ENCODE data around the gene EXOC6.
A peak's percentile ranks its signal among the peaks of the same experiment; 100 is the strongest.

EXOC6 gene

GRCh38 chr10:93063144-93063976, 215.0 kb downstream of the EXOC6 start:
- no peak overlapping the region for H3K23ac ChIP-seq (ENCODE audit: low read length)
- WGBS (ENCODE audit: extremely low coverage, insufficient coverage, insufficient read length), result no CpG with 5 or more reads among the region's 43 CpGs
- peak overlapping the region; percentile 66 for H3K4me2 ChIP-seq (ENCODE audit: low read length)
- no peak overlapping the region for H4K91ac ChIP-seq (ENCODE audit: low read depth, low read length)
- H2AFZ ChIP-seq (ENCODE audit: insufficient read depth, low read length, poor library complexity), result peak overlapping the region; percentile 52
- H3K27ac ChIP-seq (ENCODE audit: low read depth, low read length), result no peak overlapping the region
- peaks cover 0 to 2% of the 10 kb centered on the region in 2 experiments for H3K36me3 ChIP-seq (ENCODE audit: control insufficient read depth in 1 of 2, insufficient read depth in 2 of 2, low read length in 2 of 2)
- no peak overlapping the region for H2BK120ac ChIP-seq (ENCODE audit: insufficient read depth, low read length, poor library complexity)
- no peaks in the 10 kb centered on the region for H3K79me2 ChIP-seq (ENCODE audit: control insufficient read depth, insufficient read depth, low read length, poor library complexity)
- H3K14ac ChIP-seq (ENCODE audit: low read length), result no peak overlapping the region
- H3K9ac ChIP-seq (ENCODE audit: low read length), result no peak overlapping the region
- H3K4ac ChIP-seq (ENCODE audit: low read depth, low read length), result no peak overlapping the region
- DNase-seq, result no peak
- no peak overlapping the region for H2AK5ac ChIP-seq (ENCODE audit: low read length)
- H4K12ac ChIP-seq (ENCODE audit: low read depth, low read length), result no peak overlapping the region
- H3K9me3 ChIP-seq (ENCODE audit: insufficient read depth, low read depth, low read length), result peaks cover 9% of the 10 kb centered on the region
- peak overlapping the region; percentile 18 for H4K8ac ChIP-seq (ENCODE audit: low read depth, low read length)
- H3K27me3 ChIP-seq (ENCODE audit: insufficient read depth, low read length), result peaks cover 87% of the 10 kb centered on the region
- H2BK5ac ChIP-seq (ENCODE audit: low read depth, low read length, poor library complexity), result no peak overlapping the region
- peaks cover 22 to 30% of the 10 kb centered on the region in 2 experiments for H3K4me1 ChIP-seq (ENCODE audit: control insufficient read depth in 1 of 2, insufficient read depth in 2 of 2, low read length in 2 of 2)
- peak overlapping the region; percentile 38 for H3K4me3 ChIP-seq (ENCODE audit: low read depth, low read length)
- no peak overlapping the region for H3K18ac ChIP-seq (ENCODE audit: low read length)
- peak overlapping the region; percentile 5 for H2BK12ac ChIP-seq (ENCODE audit: low read length)
- H3K79me1 ChIP-seq (ENCODE audit: low read length), result no peaks in the 10 kb centered on the region

- Histone ChIP-seq H2AFZ (ENCODE audit: insufficient read depth, low read length, poor library complexity) (no peak overlapping the region), H2BK5ac (ENCODE audit: low read depth, low read length, poor library complexity) (no peak overlapping the region), H2AK5ac (ENCODE audit: low read length) (no peak overlapping the region), H3K14ac (ENCODE audit: low read length) (no peak overlapping the region), H3K27ac (ENCODE audit: low read depth, low read length) (no peak overlapping the region), H3K4me2 (ENCODE audit: low read length) (no peak overlapping the region), H3K9me3 (ENCODE audit: insufficient read depth, low read depth, low read length) (peaks cover 9% of the 10 kb centered on the region), H3K79me1 (ENCODE audit: low read length) (no peaks in the 10 kb centered on the region), H2BK120ac (ENCODE audit: insufficient read depth, low read length, poor library complexity) (no peak overlapping the region), H3K4me3 (ENCODE audit: low read depth, low read length) (no peak overlapping the region), H3K27me3 (ENCODE audit: insufficient read depth, low read length) (peaks cover 94% of the 10 kb centered on the region), H3K36me3 (ENCODE audit: control insufficient read depth in 1 of 2, insufficient read depth in 2 of 2, low read length in 2 of 2) (peaks cover 0 to 2% of the 10 kb centered on the region in 2 experiments), H3K23ac (ENCODE audit: low read length) (no peak overlapping the region), H3K9ac (ENCODE audit: low read length) (no peak overlapping the region), H4K91ac (ENCODE audit: low read depth, low read length) (no peak overlapping the region), H3K79me2 (ENCODE audit: control insufficient read depth, insufficient read depth, low read length, poor library complexity) (no peaks in the 10 kb centered on the region), H3K18ac (ENCODE audit: low read length) (no peak overlapping the region), H3K4me1 (ENCODE audit: control insufficient read depth in 1 of 2, insufficient read depth in 2 of 2, low read length in 2 of 2) (peaks cover 22 to 35% of the 10 kb centered on the region in 2 experiments), H4K12ac (ENCODE audit: low read depth, low read length) (no peak overlapping the region), H2BK12ac (ENCODE audit: low read length) (no peak overlapping the region), H3K4ac (ENCODE audit: low read depth, low read length) (no peak overlapping the region), H4K8ac (ENCODE audit: low read depth, low read length) (no peak overlapping the region)
- no CpG with 5 or more reads among the region's 9 CpGs for WGBS (ENCODE audit: extremely low coverage, insufficient coverage, insufficient read length)
- no peak for DNase-seq
Measured at GRCh38 chr10:93063977-93064660, 215.8 kb downstream of the EXOC6 start.

GRCh38 chr10:93064874-93065660, 216.7 kb downstream of the EXOC6 start:
- Histone ChIP-seq H3K4me2 (ENCODE audit: low read length) (no peak overlapping the region), H3K27ac (ENCODE audit: low read depth, low read length) (no peak overlapping the region), H3K18ac (ENCODE audit: low read length) (no peak overlapping the region), H3K79me2 (ENCODE audit: control insufficient read depth, insufficient read depth, low read length, poor library complexity) (no peaks in the 10 kb centered on the region), H3K14ac (ENCODE audit: low read length) (no peak overlapping the region), H3K79me1 (ENCODE audit: low read length) (no peaks in the 10 kb centered on the region), H3K4me3 (ENCODE audit: low read depth, low read length) (no peak overlapping the region), H3K27me3 (ENCODE audit: insufficient read depth, low read length) (peaks cover 97% of the 10 kb centered on the region), H2AFZ (ENCODE audit: insufficient read depth, low read length, poor library complexity) (no peak overlapping the region), H2BK12ac (ENCODE audit: low read length) (no peak overlapping the region), H3K4me1 (ENCODE audit: control insufficient read depth in 1 of 2, insufficient read depth in 2 of 2, low read length in 2 of 2) (peaks cover 22 to 34% of the 10 kb centered on the region in 2 experiments), H2AK5ac (ENCODE audit: low read length) (no peak overlapping the region), H2BK120ac (ENCODE audit: insufficient read depth, low read length, poor library complexity) (no peak overlapping the region), H3K9ac (ENCODE audit: low read length) (no peak overlapping the region), H3K36me3 (ENCODE audit: control insufficient read depth in 1 of 2, insufficient read depth in 2 of 2, low read length in 2 of 2) (no peaks in the 10 kb centered on the region), H4K12ac (ENCODE audit: low read depth, low read length) (no peak overlapping the region), H3K9me3 (ENCODE audit: insufficient read depth, low read depth, low read length) (peaks cover 9% of the 10 kb centered on the region), H3K4ac (ENCODE audit: low read depth, low read length) (no peak overlapping the region), H4K91ac (ENCODE audit: low read depth, low read length) (no peak overlapping the region), H3K23ac (ENCODE audit: low read length) (no peak overlapping the region), H4K8ac (ENCODE audit: low read depth, low read length) (no peak overlapping the region), H2BK5ac (ENCODE audit: low read depth, low read length, poor library complexity) (no peak overlapping the region)
- no CpG with 5 or more reads among the region's 12 CpGs for WGBS (ENCODE audit: extremely low coverage, insufficient coverage, insufficient read length)
- DNase-seq, result no peak
